Neural cell (in vitro differentiated cells): ENCODE results near the gene PRKACA. TPM values are rescaled to one million over a fixed set of nuclear protein-coding genes. Genes with fewer than 3 reads are reported as not detected.

Experiments
- H2AFZ ChIP-seq: fragments of 200-600, 300-800 bp; sonication (generic), shearing (Covaris generic); 2 replicates; pipeline ENCODE4 v1.6.0; 2014; ENCODE audit warnings: low read depth, mild to moderate bottlenecking, antibody characterized with exemption, low read length, moderate library complexity
- H3F3A ChIP-seq: fragments of 200-600 bp; shearing (Covaris generic); 2 replicates; pipeline ENCODE4 v1.6.1; 2016; ENCODE audit warnings: mild to moderate bottlenecking, moderate library complexity, mixed read lengths, antibody characterized with exemption, low read length; ENCODE audit not compliant: insufficient read depth, poor library complexity, severe bottlenecking
- H3K27ac ChIP-seq: fragments of 200-600, 300-800 bp; sonication (generic), shearing (Covaris generic); 2 replicates; pipeline ENCODE4 v1.5.1; 2014; ENCODE audit warnings: mild to moderate bottlenecking, low read length, moderate library complexity
- H3K27me3 ChIP-seq: fragments of 300-800, 200-600 bp; sonication (generic), shearing (Covaris generic); 2 replicates; pipeline ENCODE4 v1.6.0; 2014; ENCODE audit warnings: mild to moderate bottlenecking, low read depth, low read length, moderate library complexity; ENCODE audit not compliant: insufficient read depth
- H3K36me3 ChIP-seq: fragments of 300-800, 200-600 bp; sonication (generic), shearing (Covaris generic); 2 replicates; pipeline ENCODE4 v1.5.1; 2014; ENCODE audit warnings: mild to moderate bottlenecking, antibody characterized with exemption, low read length, moderate library complexity; ENCODE audit not compliant: insufficient read depth
- H3K4me2 ChIP-seq: fragments of 300-800, 200-600 bp; sonication (generic), shearing (Covaris generic); 2 replicates; pipeline ENCODE4 v1.6.0; 2014; ENCODE audit warnings: mild to moderate bottlenecking, low read length
- H3K4me3 ChIP-seq: fragments of 300-800, 200-600 bp; sonication (generic), shearing (Covaris generic); 2 replicates; pipeline ENCODE4 v1.5.1; 2014; ENCODE audit warnings: mild to moderate bottlenecking, low read length, moderate library complexity
- H3K79me2 ChIP-seq: fragments of 200-600 bp; shearing (Covaris generic); replicated peaks from 2 replicates; pipeline ENCODE4 v1.6.0; 2014; ENCODE audit warnings: mild to moderate bottlenecking, low read length, moderate library complexity; ENCODE audit not compliant: insufficient read depth
- H3K9ac ChIP-seq: fragments of 300-800, 200-600 bp; sonication (generic), shearing (Covaris generic); 2 replicates; pipeline ENCODE4 v1.6.1; 2016; ENCODE audit warnings: mild to moderate bottlenecking, low read length, mixed read lengths
- H3K9me2 ChIP-seq: fragments of 200-600 bp; shearing (Covaris generic); 2 replicates; pipeline ENCODE4 v1.6.1; 2016; ENCODE audit warnings: mild to moderate bottlenecking, low read length, mixed read lengths; ENCODE audit not compliant: insufficient read depth
- H3K9me3 ChIP-seq: fragments of 200-600, 300-800 bp; sonication (generic), shearing (Covaris generic); 2 replicates; pipeline ENCODE4 v1.6.1; 2016; ENCODE audit warnings: mild to moderate bottlenecking, mixed run types, low read length, moderate library complexity, mixed read lengths
- H4K20me1 ChIP-seq: fragments of 200-600 bp; shearing (Covaris generic); 2 replicates; pipeline ENCODE4 v1.6.1; 2016; ENCODE audit warnings: mild to moderate bottlenecking, mixed run types; ENCODE audit not compliant: insufficient read depth
- CTCF ChIP-seq: fragments of 450-650 bp; IDR thresholded peaks from 2 replicates; pipeline ENCODE4 v1.5.1; 2014; ENCODE audit warnings: antibody characterized with exemption, mild to moderate bottlenecking, moderate library complexity; ENCODE audit not compliant: poor library complexity, severe bottlenecking
- EP300 ChIP-seq: fragments of 450-650 bp; conservative IDR thresholded peaks from 2 replicates; pipeline ENCODE4 v1.6.1; 2014; ENCODE audit warnings: antibody characterized with exemption, mild to moderate bottlenecking, moderate library complexity; ENCODE audit not compliant: poor library complexity, severe bottlenecking
- EZH2 ChIP-seq: fragments of 200-600, 300-800 bp; shearing (Covaris generic), sonication (generic); IDR thresholded peaks from 2 replicates; pipeline ENCODE4 v1.6.1; 2014; ENCODE audit warnings: antibody characterized with exemption, low read length, borderline replicate concordance, mild to moderate bottlenecking; ENCODE audit not compliant: insufficient read depth, poor library complexity, severe bottlenecking
- MXI1 ChIP-seq: fragments of 450-650 bp; conservative IDR thresholded peaks from 2 replicates; pipeline ENCODE4 v1.6.1; 2014; ENCODE audit warnings: antibody characterized with exemption, mild to moderate bottlenecking; ENCODE audit not compliant: poor library complexity, severe bottlenecking
- POLR2AphosphoS5 ChIP-seq: IDR thresholded peaks from 2 replicates; pipeline ENCODE4 v1.6.1; 2012
- RAD21 ChIP-seq: fragments of 450-650 bp; conservative IDR thresholded peaks from 2 replicates; pipeline ENCODE4 v1.6.1; 2014; ENCODE audit warnings: antibody characterized with exemption, mild to moderate bottlenecking, moderate library complexity
- REST ChIP-seq: IDR thresholded peaks from 2 replicates; pipeline ENCODE4 v1.6.1; 2012; ENCODE audit warnings: borderline replicate concordance
- SMC3 ChIP-seq: fragments of 450-650 bp; conservative IDR thresholded peaks from 2 replicates; pipeline ENCODE4 v1.6.1; 2014; ENCODE audit warnings: antibody characterized with exemption, mild to moderate bottlenecking, moderate library complexity; ENCODE audit not compliant: poor library complexity
- TAF1 ChIP-seq: IDR thresholded peaks from 2 replicates; pipeline ENCODE4 v1.6.1; 2012; ENCODE audit warnings: low read depth
- polyA plus RNA-seq: library from polyadenylated mRNA; depleted of rRNA; stranded (reverse); fragments of >200 nt; gene quantifications from 2 replicates; pipeline ENCODE4 v1.2.3, GENCODE V29; 2014

Gene PRKACA
- polyA plus RNA-seq, 1 donor from 2014 or later = 11.7 TPM

- Histone ChIP-seq H3K4me2 (no peak overlapping the region), H3K9me3 (no peaks in the 10 kb centered on the region), H3K27me3 (no peaks in the 10 kb centered on the region), H3K9me2 (no peaks in the 10 kb centered on the region), H3K9ac (peak overlapping the region; percentile 39), H4K20me1 (no peaks in the 10 kb centered on the region), H3K36me3 (no peaks in the 10 kb centered on the region), H3K27ac (no peak overlapping the region), H3K4me3 (peak overlapping the region; percentile 52), H3K79me2 (peaks cover 29% of the 10 kb centered on the region), H2AFZ (no peak overlapping the region), H3F3A (no peaks in the 10 kb centered on the region)
- TF ChIP-seq CTCF (no peak), EP300 (no peak), MXI1 (no peak)
These were observed 5.3 kb downstream of the PRKACA start for GRCh38 chr19:14112051-14112808.

GRCh38 chr19:14111486-14111885 lies 6.1 kb downstream of the PRKACA start:
- Histone ChIP-seq H3K9me2 (no peaks in the 10 kb centered on the region), H3K9ac (no peak overlapping the region), H3F3A (no peaks in the 10 kb centered on the region), H4K20me1 (no peaks in the 10 kb centered on the region), H3K4me2 (no peak overlapping the region), H2AFZ (no peak overlapping the region), H3K9me3 (no peaks in the 10 kb centered on the region), H3K36me3 (no peaks in the 10 kb centered on the region), H3K4me3 (no peak overlapping the region), H3K79me2 (peaks cover 22% of the 10 kb centered on the region), H3K27me3 (no peaks in the 10 kb centered on the region), H3K27ac (no peak overlapping the region)
- TF ChIP-seq EZH2 (no peak), SMC3 (no peak), RAD21 (no peak), POLR2AphosphoS5 (no peak), EP300 (no peak), REST (no peak), CTCF (no peak), TAF1 (no peak), MXI1 (no peak)
